SH-SY5Y (cell line): ENCODE measurements around the gene NDEL1.

ENCODE experiments used
- GATA2 ChIP-seq: IDR thresholded peaks from 2 replicates; pipeline ENCODE4 v1.6.1; 2011; ENCODE audit warnings: mild to moderate bottlenecking, low read depth, low read length
- GATA3 ChIP-seq: IDR thresholded peaks from 2 replicates; pipeline ENCODE4 v1.6.1; 2011; ENCODE audit warnings: low read depth, mild to moderate bottlenecking, low read length, moderate library complexity

DNA sequence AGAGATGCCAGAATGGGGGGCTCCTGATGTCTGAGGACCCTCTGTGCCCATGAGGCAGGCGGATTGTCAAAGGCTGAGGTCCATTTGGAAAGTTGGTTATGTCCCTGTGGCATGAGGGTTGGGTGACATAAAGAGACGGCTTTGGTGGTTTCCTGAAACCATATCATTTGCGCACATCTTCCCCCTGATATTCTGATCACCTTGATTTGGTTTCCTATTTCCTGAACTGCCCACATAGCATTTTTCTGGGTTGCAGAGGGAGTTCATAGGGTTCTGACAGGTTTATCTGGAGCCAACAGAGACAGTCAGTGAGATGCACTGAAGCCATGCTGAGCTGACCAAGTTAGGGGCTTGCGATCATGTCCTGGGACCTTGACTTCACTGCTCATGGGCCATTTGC lies 22.4 kb upstream of the NDEL1 start:
- TF ChIP-seq GATA2 (no peak), GATA3 (no peak)
